ENCODE measurements around the gene NRL. TPM values are rescaled to one million over a fixed set of nuclear protein-coding genes. Genes with fewer than 3 reads are reported as not detected.

The NRL gene
- total and polyA plus RNA-seq, 9 of the 15 experiments (the other 6 are each of a cell fraction or from before 2014, with no cell fraction given), result 0.07 to 2.7 (median 1.4) TPM; not detected in 1

- no peak overlapping the region for H2AFZ ChIP-seq (ENCODE audit: low read depth, low read length)
- H3K4me2 ChIP-seq (ENCODE audit: insufficient read depth, low read length), result no peak overlapping the region
- peaks cover 4% of the 10 kb centered on the region for H4K20me1 ChIP-seq (replicated peaks; ENCODE audit: control insufficient read depth, insufficient read depth, low read length)
- H3K79me2 ChIP-seq (ENCODE audit: control insufficient read depth, insufficient read depth, low read length), result no peaks in the 10 kb centered on the region
- H3K36me3 ChIP-seq (ENCODE audit: control insufficient read depth, insufficient read depth, low read length), result no peaks in the 10 kb centered on the region
- BruUV-seq (replicated peaks), result no TSS peak
- peaks cover 0 to 25% of the 10 kb centered on the region in 2 experiments; a peak in 2 of 5 replicates for H3K27me3 ChIP-seq (ENCODE audit: control insufficient read depth in 2 of 2, insufficient read depth in 2 of 2, low read length in 2 of 2)
- no peaks in the 10 kb centered on the region for H3K9me1 ChIP-seq (ENCODE audit: control insufficient read depth, insufficient read depth, low read length)
- POLR2A ChIA-PET, result interaction anchor here (0.6 to 0.8 kb wide), 6 partner anchors 20 to 224 kb away, joined by 3 to 4 read pairs (median 3); no protein-coding TSS in a partner anchor
- no peak overlapping the region for H3K27ac ChIP-seq (ENCODE audit: extremely low read depth, low read depth, low read length)
- H3K4me1 ChIP-seq (replicated peaks in 1 of 2; ENCODE audit: control insufficient read depth in 2 of 2, insufficient read depth in 2 of 2, low read length in 2 of 2), result peaks cover 9 to 27% of the 10 kb centered on the region in 2 experiments; a peak in 3 of 5 replicates
- TF ChIP-seq SUPT5H (IDR thresholded peaks at IDR 0.05) (no peak), ARID3A (IDR thresholded peaks at IDR 0.05; ENCODE audit: borderline replicate concordance, low read depth, low read length) (no peak), STAG1 (CRISPR knock-in tag; IDR thresholded peaks at IDR 0.05; ENCODE audit: borderline replicate concordance) (no peak), ZBTB33 (CRISPR knock-in tag; IDR thresholded peaks at IDR 0.05) (no peak), ZNF23 (CRISPR knock-in tag; IDR thresholded peaks at IDR 0.05) (no peak), CLOCK (CRISPR knock-in tag; IDR thresholded peaks at IDR 0.05; ENCODE audit: borderline replicate concordance) (no peak)
- H3K4me3 ChIP-seq, result no peak overlapping the region
- no peak for FAIRE-seq
- in situ Hi-C loops (cut with MboI), result loop anchor here (10.0 kb wide), 1 partner anchor 381 kb away; no protein-coding TSS in a partner anchor
- H3K9me3 ChIP-seq (replicated peaks; ENCODE audit: control insufficient read depth, insufficient read depth, low read depth, low read length), result no peaks in the 10 kb centered on the region
- no peak overlapping the region for H3K9ac ChIP-seq (ENCODE audit: insufficient read depth in 1 of 2, low read depth in 2 of 2, low read length in 2 of 2)
- DNase-seq (ENCODE audit: extremely low read depth in 1 of 4, low spot score in 3 of 4), result no peak
- intact Hi-C loops (cut with micrococcal nuclease), result no loop called here
- CTCF ChIA-PET (ENCODE audit: low intra/inter-chr PET ratio), result no interaction called here
- 15% methylated on average over 4 of the region's 10 CpGs for WGBS (ENCODE audit: insufficient coverage, low coverage, missing lambda C conversion rate)
- ATAC-seq, result no peak
Observed at GRCh38 chr14:24053548-24054323, 61.0 kb downstream of the NRL start.
